Jurkat, Clone E6-1 (cell line): ENCODE measurements around the gene ADH4. TPM values are rescaled to one million over a fixed set of nuclear protein-coding genes. Genes with fewer than 3 reads are reported as not detected.
"Not testable (repeated sequence)": the region's sequence is repeated elsewhere in the genome, so short reads cannot be mapped to it uniquely, and the experiment has no call there.

Source experiments
- DNase-seq: peaks from one replicate; pipeline ENCODE4 v3.0.0-alpha.2; 2011; ENCODE audit warnings: low read depth, low spot score
- H3K4me3 ChIP-seq: 2 replicates; pipeline ENCODE4 v1.5.1; 2011; ENCODE audit warnings: mild to moderate bottlenecking, low read length, control low read depth, moderate library complexity
- polyA plus RNA-seq: library from polyadenylated mRNA; unstranded; fragments of >200 nt; gene quantifications from one replicate; pipeline ENCODE4 v1.2.1, GENCODE V29; 2012; ENCODE audit warnings: missing spikeins; ENCODE audit not compliant: insufficient read length, insufficient read depth

Gene ADH4
- not detected for polyA plus RNA-seq

- no peak for DNase-seq
- no peak within 1 kb of the TSS for H3K4me3 ChIP-seq
These were observed at the start of gene ADH4 for GRCh38 chr4:99144070-99144469. Gene ADH4, minus strand, starts transcription at chr4:99144297. Its CDS starts 75 bp downstream, at chr4:99144222.

GRCh38 chr4:99190336-99190735 is 46.2 kb upstream of the ADH4 start:
- no peak overlapping the region for H3K4me3 ChIP-seq
- DNase-seq: no peak

GRCh38 chr4:99189900-99190299 is 45.8 kb upstream of the ADH4 start:
- DNase-seq, H3K4me3 ChIP-seq: not testable (repeated sequence)

- H3K4me3 ChIP-seq: no peak overlapping the region
- DNase-seq: no peak
These were observed 41.9 kb upstream of the ADH4 start for GRCh38 chr4:99186029-99186428.

GRCh38 chr4:99185581-99185980 is 41.5 kb upstream of the ADH4 start:
- H3K4me3 ChIP-seq: no peak overlapping the region
- no peak for DNase-seq

GRCh38 chr4:99180382-99181070 is 36.4 kb upstream of the ADH4 start:
- no peak for DNase-seq
- no peak overlapping the region for H3K4me3 ChIP-seq

GRCh38 chr4:99179626-99180025 is 35.5 kb upstream of the ADH4 start:
- H3K4me3 ChIP-seq: no peak overlapping the region
- DNase-seq: no peak

GRCh38 chr4:99179178-99179577 is 35.1 kb upstream of the ADH4 start:
- DNase-seq: no peak
- no peak overlapping the region for H3K4me3 ChIP-seq

GRCh38 chr4:99166544-99166943 is 22.4 kb upstream of the ADH4 start:
- DNase-seq: no peak
- H3K4me3 ChIP-seq: no peak overlapping the region

- no peak overlapping the region for H3K4me3 ChIP-seq
- DNase-seq: no peak
These were observed 21.9 kb upstream of the ADH4 start for GRCh38 chr4:99165978-99166377.

- no peak overlapping the region for H3K4me3 ChIP-seq
- DNase-seq: no peak
These were observed 17.4 kb upstream of the ADH4 start for GRCh38 chr4:99161373-99162099.

GRCh38 chr4:99159699-99160098 is 15.6 kb upstream of the ADH4 start:
- H3K4me3 ChIP-seq: no peak overlapping the region
- DNase-seq: no peak

GRCh38 chr4:99157478-99157935 is 13.4 kb upstream of the ADH4 start:
- no peak for DNase-seq

GRCh38 chr4:99156992-99157391 is 12.9 kb upstream of the ADH4 start:
- no peak overlapping the region for H3K4me3 ChIP-seq
- no peak for DNase-seq

More at GRCh38 chr4:99157478-99157935, 13.4 kb upstream of the ADH4 start:
- no peak overlapping the region for H3K4me3 ChIP-seq

GRCh38 chr4:99154658-99155342 is 10.7 kb upstream of the ADH4 start:
- DNase-seq: no peak
- H3K4me3 ChIP-seq: no peak overlapping the region

GRCh38 chr4:99151995-99152394 is 7.9 kb upstream of the ADH4 start:
- no peak for DNase-seq
- no peak overlapping the region for H3K4me3 ChIP-seq

GRCh38 chr4:99151452-99151851 is 7.4 kb upstream of the ADH4 start:
- DNase-seq: no peak

GRCh38 chr4:99149426-99150019 is 5.4 kb upstream of the ADH4 start:
- no peak overlapping the region for H3K4me3 ChIP-seq
- no peak for DNase-seq

More at GRCh38 chr4:99151452-99151851, 7.4 kb upstream of the ADH4 start:
- H3K4me3 ChIP-seq: no peak overlapping the region

GRCh38 chr4:99148550-99148949 is 4.5 kb upstream of the ADH4 start:
- no peak for DNase-seq
- H3K4me3 ChIP-seq: no peak overlapping the region

GRCh38 chr4:99144587-99144986 is 490 bp upstream of the ADH4 start:
- no peak for DNase-seq
- H3K4me3 ChIP-seq: no peak overlapping the region
